Measurements from ENCODE around the gene NUP210.

The NUP210 gene

DNA sequence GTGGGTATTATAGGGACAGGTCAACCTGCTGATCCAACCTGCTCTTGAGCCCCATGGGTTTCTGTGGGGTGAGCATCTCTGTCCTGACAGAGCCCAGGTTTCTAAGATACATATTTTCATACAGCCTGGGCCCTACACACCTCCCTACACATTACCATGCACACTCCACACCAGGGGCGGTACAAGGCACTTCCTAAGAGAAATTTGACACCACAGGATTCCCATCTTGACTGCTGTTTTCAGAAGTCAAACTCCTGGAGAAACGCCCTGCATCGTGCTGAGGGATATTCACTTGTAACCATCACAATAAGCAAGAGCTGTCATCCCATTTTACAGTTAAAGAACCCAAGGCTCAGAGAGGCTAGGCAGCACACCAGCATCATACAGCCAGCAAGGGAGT lies 50.1 kb downstream of the NUP210 start:
- DNase-seq (ENCODE audit: extremely low read depth, insufficient read length): no peak
- TF ChIP-seq, protein P1, sequence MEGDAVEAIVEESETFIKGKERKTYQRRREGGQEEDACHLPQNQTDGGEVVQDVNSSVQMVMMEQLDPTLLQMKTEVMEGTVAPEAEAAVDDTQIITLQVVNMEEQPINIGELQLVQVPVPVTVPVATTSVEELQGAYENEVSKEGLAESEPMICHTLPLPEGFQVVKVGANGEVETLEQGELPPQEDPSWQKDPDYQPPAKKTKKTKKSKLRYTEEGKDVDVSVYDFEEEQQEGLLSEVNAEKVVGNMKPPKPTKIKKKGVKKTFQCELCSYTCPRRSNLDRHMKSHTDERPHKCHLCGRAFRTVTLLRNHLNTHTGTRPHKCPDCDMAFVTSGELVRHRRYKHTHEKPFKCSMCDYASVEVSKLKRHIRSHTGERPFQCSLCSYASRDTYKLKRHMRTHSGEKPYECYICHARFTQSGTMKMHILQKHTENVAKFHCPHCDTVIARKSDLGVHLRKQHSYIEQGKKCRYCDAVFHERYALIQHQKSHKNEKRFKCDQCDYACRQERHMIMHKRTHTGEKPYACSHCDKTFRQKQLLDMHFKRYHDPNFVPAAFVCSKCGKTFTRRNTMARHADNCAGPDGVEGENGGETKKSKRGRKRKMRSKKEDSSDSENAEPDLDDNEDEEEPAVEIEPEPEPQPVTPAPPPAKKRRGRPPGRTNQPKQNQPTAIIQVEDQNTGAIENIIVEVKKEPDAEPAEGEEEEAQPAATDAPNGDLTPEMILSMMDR (IDR thresholded peaks at IDR 0.05; ENCODE audit: insufficient read depth, low read length, poor library complexity, severe bottlenecking): no peak
- Histone ChIP-seq H3K4me3 (replicated peaks; ENCODE audit: low read depth, low read length) (no peak overlapping the region), H3K36me3 (ENCODE audit: control insufficient read depth, insufficient read depth, low read length) (peaks cover 64% of the 10 kb centered on the region), H3K27me3 (replicated peaks; ENCODE audit: control insufficient read depth, insufficient read depth, low read length) (no peaks in the 10 kb centered on the region)

DNA sequence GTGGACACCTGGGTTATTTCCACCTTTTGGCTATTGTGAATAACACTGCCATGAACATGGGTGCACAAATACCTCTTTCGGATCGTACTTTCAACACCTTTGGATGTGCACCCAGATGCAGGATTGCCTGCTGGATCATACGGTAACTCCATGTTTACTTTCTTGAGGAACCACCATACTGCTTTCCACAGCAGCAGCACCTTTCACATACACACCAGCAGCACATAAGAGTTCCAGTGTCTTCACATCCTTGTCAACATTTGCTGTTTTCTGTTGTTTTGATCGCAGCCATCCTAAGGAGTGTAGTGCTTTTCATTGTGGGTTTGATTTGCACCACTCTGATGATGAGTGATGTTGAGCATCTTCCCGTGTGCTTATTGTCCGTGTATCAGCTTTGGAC lies 51.3 kb downstream of the NUP210 start:
- Histone ChIP-seq H3K27me3 (replicated peaks; ENCODE audit: control insufficient read depth, insufficient read depth, low read length) (no peaks in the 10 kb centered on the region), H3K36me3 (ENCODE audit: control insufficient read depth, insufficient read depth, low read length) (peaks cover 63% of the 10 kb centered on the region), H3K4me3 (replicated peaks; ENCODE audit: low read depth, low read length) (no peak overlapping the region)
- DNase-seq (ENCODE audit: extremely low read depth, insufficient read length): no peak
- TF ChIP-seq, protein P1 (IDR thresholded peaks at IDR 0.05; ENCODE audit: insufficient read depth, low read length, poor library complexity, severe bottlenecking): no peak

DNA sequence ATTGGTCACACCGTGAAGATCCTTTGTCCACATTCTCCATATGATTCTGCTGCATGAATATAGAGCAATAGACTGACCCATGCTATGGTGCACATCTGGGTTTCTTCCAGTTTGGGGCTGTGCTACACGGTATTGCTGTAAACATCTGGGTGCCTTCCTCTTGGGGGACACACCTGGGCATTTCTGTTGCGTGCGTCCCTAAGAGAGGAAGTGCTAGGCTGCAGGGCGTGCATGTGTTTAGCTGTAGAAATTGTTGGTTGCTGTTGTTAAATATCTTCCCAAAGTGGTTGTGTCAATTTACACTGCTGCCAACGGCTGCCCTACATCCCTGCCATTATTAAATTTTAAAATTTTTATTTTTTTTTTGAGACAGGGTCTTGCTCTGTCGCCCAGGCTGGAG lies 52.4 kb downstream of the NUP210 start:
- TF ChIP-seq, protein P1 (IDR thresholded peaks at IDR 0.05; ENCODE audit: insufficient read depth, low read length, poor library complexity, severe bottlenecking): no peak
- Histone ChIP-seq H3K27me3 (replicated peaks; ENCODE audit: control insufficient read depth, insufficient read depth, low read length) (no peaks in the 10 kb centered on the region), H3K4me3 (replicated peaks; ENCODE audit: low read depth, low read length) (no peak overlapping the region), H3K36me3 (ENCODE audit: control insufficient read depth, insufficient read depth, low read length) (peaks cover 57% of the 10 kb centered on the region)
- DNase-seq (ENCODE audit: extremely low read depth, insufficient read length): no peak

DNA sequence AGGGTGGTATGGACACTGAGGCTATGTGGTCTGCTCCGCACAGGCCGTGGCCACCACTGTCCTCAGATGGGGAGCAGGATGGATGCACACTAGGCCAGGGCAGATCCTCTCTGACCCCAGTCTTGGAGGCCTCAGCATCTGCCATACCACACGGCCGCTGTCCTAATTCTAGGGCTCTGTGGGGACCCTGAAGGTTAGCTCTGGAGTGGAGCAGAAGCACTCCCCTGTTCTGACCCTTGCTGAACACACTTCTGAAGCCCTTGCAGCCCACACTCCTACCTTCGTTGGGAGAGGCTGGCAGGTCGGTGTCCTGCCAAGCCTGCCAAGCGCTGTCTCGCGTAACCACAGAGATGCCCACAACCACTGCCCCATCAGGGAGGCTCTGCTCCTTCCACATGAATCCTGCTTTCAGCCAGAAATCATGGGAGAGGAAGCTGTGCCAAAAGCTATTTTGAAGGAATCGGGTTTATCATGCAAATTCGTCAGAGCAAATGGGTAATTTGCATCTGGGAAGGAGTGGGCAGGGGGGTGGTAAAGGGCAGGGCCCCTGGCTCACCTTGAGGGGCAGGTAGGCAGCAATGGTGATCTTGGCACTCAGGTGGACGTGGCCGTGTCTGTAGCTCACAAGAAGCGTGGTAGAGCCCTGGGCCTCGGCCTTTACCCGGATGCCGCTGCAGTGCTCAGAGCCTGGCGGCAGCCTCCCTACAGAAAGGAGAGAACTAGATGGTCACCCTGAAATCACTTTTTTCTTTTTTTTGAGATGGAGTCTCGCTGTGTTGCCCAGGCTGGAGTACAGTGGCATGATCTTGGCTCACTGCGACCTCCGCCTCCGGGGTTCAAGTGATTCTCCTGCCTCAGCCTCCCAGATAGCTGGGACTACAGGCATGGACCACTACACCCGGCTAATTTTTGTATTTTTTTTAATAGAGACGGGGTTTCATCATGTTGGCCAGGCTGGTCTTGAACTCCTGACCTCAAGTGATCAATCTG lies 54.4 kb downstream of the NUP210 start:
- no peaks in the 10 kb centered on the region for H3K27me3 ChIP-seq (replicated peaks; ENCODE audit: control insufficient read depth, insufficient read depth, low read length)
- TF ChIP-seq, protein P1 (IDR thresholded peaks at IDR 0.05; ENCODE audit: insufficient read depth, low read length, poor library complexity, severe bottlenecking): no peak
- no peak for DNase-seq (ENCODE audit: extremely low read depth, insufficient read length)
- H3K36me3 ChIP-seq (ENCODE audit: control insufficient read depth, insufficient read depth, low read length): peaks cover 55% of the 10 kb centered on the region
- no peak overlapping the region for H3K4me3 ChIP-seq (replicated peaks; ENCODE audit: low read depth, low read length)

DNA sequence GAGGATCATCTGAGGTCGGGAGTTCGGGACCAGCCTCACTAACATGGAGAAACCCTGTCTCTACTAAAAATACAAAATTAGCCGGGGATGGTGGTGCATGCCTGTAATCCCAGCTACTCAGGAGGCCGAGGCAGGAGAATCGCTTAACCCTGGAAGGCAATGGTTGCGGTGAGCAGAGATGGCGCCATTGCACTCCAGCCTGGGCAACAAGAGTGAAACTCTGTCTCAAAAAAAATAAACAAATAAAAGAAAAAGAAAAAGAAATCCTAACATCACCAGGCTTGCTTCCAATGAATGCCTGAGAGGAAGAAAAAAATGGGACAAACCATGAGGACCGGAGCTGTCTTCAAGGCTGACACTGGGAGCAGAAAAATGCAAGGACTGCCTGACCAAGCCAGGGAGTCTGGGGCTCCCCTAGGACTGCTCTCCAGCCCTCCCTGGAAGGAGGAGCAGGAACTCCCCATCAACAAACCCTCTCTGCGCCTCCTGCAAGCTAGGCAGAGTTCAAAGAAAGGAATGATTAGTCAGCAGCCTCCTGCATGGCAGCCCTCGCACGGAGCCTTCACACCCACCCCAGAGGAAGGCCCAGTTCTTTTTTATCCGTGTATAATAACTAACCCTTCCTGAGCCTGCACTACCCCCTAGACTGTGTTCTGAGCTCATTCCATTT lies 55.4 kb downstream of the NUP210 start:
- H3K27me3 ChIP-seq (replicated peaks; ENCODE audit: control insufficient read depth, insufficient read depth, low read length): no peaks in the 10 kb centered on the region
- H3K4me3 ChIP-seq (replicated peaks; ENCODE audit: low read depth, low read length): no peak overlapping the region
- H3K36me3 ChIP-seq (ENCODE audit: control insufficient read depth, insufficient read depth, low read length): peaks cover 52% of the 10 kb centered on the region
- DNase-seq (ENCODE audit: extremely low read depth, insufficient read length): no peak
- TF ChIP-seq, protein P1 (IDR thresholded peaks at IDR 0.05; ENCODE audit: insufficient read depth, low read length, poor library complexity, severe bottlenecking): no peak
